BLaER1 treated with 17β-estradiol and CSF1 and Interleukin-3, amounts not matched to agents 10 nM and 100 nM (cell line): ENCODE measurements around the gene ZC3H11A.
"Not testable (repeated sequence)": the region's sequence is repeated elsewhere in the genome, so short reads cannot be mapped to it uniquely, and the experiment has no call there.

ENCODE experiments used
- H3K27ac ChIP-seq, 11 experiments: shearing (Covaris generic); formaldehyde crosslinking; 2 replicates each; pipeline ENCODE4 v1.8.1; 2022
- H3K27me3 ChIP-seq, 11 experiments: shearing (Covaris generic); formaldehyde crosslinking; 2 replicates each; pipeline ENCODE4 v1.8.1; 2022
- H3K36me3 ChIP-seq, 11 experiments: shearing (Covaris generic); formaldehyde crosslinking; 2 replicates each; pipeline ENCODE4 v1.8.1; 2022
- H3K4me1 ChIP-seq, 10 experiments: shearing (Covaris generic); formaldehyde crosslinking; 2 replicates each; pipeline ENCODE4 v1.8.1; 2022
- H3K4me2 ChIP-seq, 11 experiments: shearing (Covaris generic); formaldehyde crosslinking; 2 replicates each; pipeline ENCODE4 v1.8.1; 2022
- H3K4me3 ChIP-seq, 10 experiments: shearing (Covaris generic); formaldehyde crosslinking; 2 replicates each; pipeline ENCODE4 v1.8.1; 2022
- H3K9ac ChIP-seq, 11 experiments: shearing (Covaris generic); formaldehyde crosslinking; 2 replicates each; pipeline ENCODE4 v1.8.1; 2022
- H3K9me3 ChIP-seq, 11 experiments: shearing (Covaris generic); formaldehyde crosslinking; replicated peaks in 1 of 11; 2 replicates each; pipeline ENCODE4 v1.8.1; 2022
- H4K20me1 ChIP-seq, 11 experiments: shearing (Covaris generic); formaldehyde crosslinking; 2 replicates each; pipeline ENCODE4 v1.8.1; 2022
- Cebpa-rat ChIP-seq, 11 experiments: shearing (Covaris generic); IDR thresholded peaks; 2 replicates each; pipeline ENCODE4 v1.8.1; 2022

ZC3H11A gene

GRCh38 chr1:203776636-203777035, 18.8 kb upstream of the ZC3H11A start:
- Histone ChIP-seq H3K4me1 (peaks cover 0 to 13% (median 0%) of the 10 kb centered on the region in 10 experiments; a peak in 5 of 20 replicates), H4K20me1 (no peaks in the 10 kb centered on the region), H3K9ac (no peak overlapping the region), H3K4me2 (no peak overlapping the region), H3K27me3 (no peaks in the 10 kb centered on the region), H3K9me3 (no peaks in the 10 kb centered on the region), H3K27ac (no peak overlapping the region), H3K4me3 (no peak overlapping the region), H3K36me3 (peaks cover 0 to 45% (median 39%) of the 10 kb centered on the region in 11 experiments; a peak in 18 of 22 replicates)
- TF ChIP-seq Cebpa-rat (IDR thresholded peaks at IDR 0.05), result no peak

- Histone ChIP-seq H3K9ac (no peak overlapping the region), H3K4me3 (no peak overlapping the region), H3K36me3 (peaks cover 0 to 35% (median 30%) of the 10 kb centered on the region in 11 experiments; a peak in 18 of 22 replicates), H3K9me3 (no peaks in the 10 kb centered on the region), H3K27ac (no peak overlapping the region), H3K27me3 (no peaks in the 10 kb centered on the region), H3K4me1 (peaks cover 0 to 9% (median 0%) of the 10 kb centered on the region in 10 experiments; a peak in 2 of 20 replicates), H4K20me1 (no peaks in the 10 kb centered on the region), H3K4me2 (no peak overlapping the region)
- TF ChIP-seq Cebpa-rat (IDR thresholded peaks at IDR 0.05), result no peak
These were observed 17.8 kb upstream of the ZC3H11A start for GRCh38 chr1:203777596-203777995.

GRCh38 chr1:203778146-203778545, 17.3 kb upstream of the ZC3H11A start:
- Histone ChIP-seq H3K27ac (no peak overlapping the region), H3K36me3 (peaks cover 0 to 30% (median 24%) of the 10 kb centered on the region in 11 experiments; a peak in 18 of 22 replicates), H3K4me3 (no peak overlapping the region), H3K27me3 (no peaks in the 10 kb centered on the region), H3K4me1 (peaks cover 0 to 9% (median 0%) of the 10 kb centered on the region in 10 experiments; a peak in 2 of 20 replicates), H3K9ac (peak overlapping the region in 1 of 11 experiments; percentile 11; a peak in 1 of 22 replicates), H3K9me3 (no peaks in the 10 kb centered on the region), H3K4me2 (peak overlapping the region in 1 of 11 experiments; percentile 12; a peak in 1 of 22 replicates), H4K20me1 (no peaks in the 10 kb centered on the region)
- TF ChIP-seq Cebpa-rat (IDR thresholded peaks at IDR 0.05), result no peak

GRCh38 chr1:203778789-203779188, 16.6 kb upstream of the ZC3H11A start:
- Histone ChIP-seq H3K4me1 (peaks cover 0 to 9% (median 0%) of the 10 kb centered on the region in 10 experiments; a peak in 2 of 20 replicates), H3K4me2 (no peak overlapping the region), H4K20me1 (no peaks in the 10 kb centered on the region), H3K9ac (no peak overlapping the region), H3K27ac (no peak overlapping the region), H3K9me3 (no peaks in the 10 kb centered on the region), H3K27me3 (no peaks in the 10 kb centered on the region), H3K36me3 (peaks cover 0 to 24% (median 18%) of the 10 kb centered on the region in 11 experiments; a peak in 18 of 22 replicates), H3K4me3 (no peak overlapping the region)
- no peak for TF ChIP-seq Cebpa-rat (IDR thresholded peaks at IDR 0.05)

DNA sequence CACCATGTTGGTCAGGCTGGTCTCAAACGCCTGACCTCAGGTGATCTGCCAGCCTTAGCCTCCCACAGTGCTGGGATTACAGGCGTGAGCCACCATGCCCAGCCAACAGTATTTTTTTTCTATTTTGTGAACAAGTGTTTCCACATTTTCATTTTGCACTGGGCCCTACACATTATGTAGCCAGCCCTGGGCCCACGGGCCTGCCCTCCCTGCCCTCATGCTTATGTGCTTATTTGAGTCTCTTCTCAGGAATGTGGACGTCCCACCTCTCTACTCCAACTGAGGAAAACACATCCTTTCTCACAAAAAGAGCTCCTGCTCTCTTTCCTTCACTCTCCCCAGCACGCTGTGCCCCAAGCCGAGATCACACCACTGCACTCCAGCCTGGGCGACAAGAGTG, 13.5 kb upstream of the ZC3H11A start:
- Histone ChIP-seq H4K20me1 (no peaks in the 10 kb centered on the region), H3K4me3 (no peak overlapping the region), H3K27me3 (no peaks in the 10 kb centered on the region), H3K4me2 (no peak overlapping the region), H3K9ac (no peak overlapping the region), H3K4me1 (peaks cover 0 to 9% (median 0%) of the 10 kb centered on the region in 10 experiments; a peak in 2 of 20 replicates), H3K27ac (no peak overlapping the region), H3K9me3 (0 out of 22 replicates have a peak, but pooled peaks cover 0 to 4% (median 0%) of the 10 kb centered on the region in 11 experiments), H3K36me3 (no peaks in the 10 kb centered on the region)
- TF ChIP-seq Cebpa-rat (IDR thresholded peaks at IDR 0.05), result no peak

- 0 out of 22 replicates have a peak, but pooled peaks cover 0 to 4% (median 0%) of the 10 kb centered on the region in 11 experiments for H3K9me3 ChIP-seq
- no peaks in the 10 kb centered on the region for H4K20me1 ChIP-seq
- H3K4me2 ChIP-seq, result no peak overlapping the region
- H3K27ac ChIP-seq, result peak overlapping the region in 1 of 11 experiments; percentile 47; a peak in 1 of 22 replicates
- H3K4me3 ChIP-seq, result no peak overlapping the region
- no peak overlapping the region for H3K9ac ChIP-seq
- no peaks in the 10 kb centered on the region for H3K36me3 ChIP-seq
- TF ChIP-seq Cebpa-rat (IDR thresholded peaks at IDR 0.05), result no peak
- H3K4me1 ChIP-seq, result peaks cover 3 to 5% (median 4%) of the 10 kb centered on the region in 10 experiments; a peak in 18 of 20 replicates
- H3K27me3 ChIP-seq, result no peaks in the 10 kb centered on the region
These were observed 5.5 kb upstream of the ZC3H11A start for GRCh38 chr1:203789966-203790365.

- peaks cover 5 to 7% (median 6%) of the 10 kb centered on the region in 10 experiments; a peak in 18 of 20 replicates for H3K4me1 ChIP-seq
- TF ChIP-seq Cebpa-rat (IDR thresholded peaks at IDR 0.05), result no peak
- no peak overlapping the region for H3K9ac ChIP-seq
- H3K27ac ChIP-seq, result no peak overlapping the region
- H4K20me1 ChIP-seq, result peaks cover 0 to 3% (median 0%) of the 10 kb centered on the region in 11 experiments; a peak in 6 of 22 replicates
- H3K9me3 ChIP-seq, result no peaks in the 10 kb centered on the region
- H3K4me3 ChIP-seq, result no peak overlapping the region
- no peaks in the 10 kb centered on the region for H3K27me3 ChIP-seq
- H3K36me3 ChIP-seq, result no peaks in the 10 kb centered on the region
- H3K4me2 ChIP-seq, result no peak overlapping the region
These were observed 3.9 kb upstream of the ZC3H11A start for GRCh38 chr1:203791498-203791897.

DNA sequence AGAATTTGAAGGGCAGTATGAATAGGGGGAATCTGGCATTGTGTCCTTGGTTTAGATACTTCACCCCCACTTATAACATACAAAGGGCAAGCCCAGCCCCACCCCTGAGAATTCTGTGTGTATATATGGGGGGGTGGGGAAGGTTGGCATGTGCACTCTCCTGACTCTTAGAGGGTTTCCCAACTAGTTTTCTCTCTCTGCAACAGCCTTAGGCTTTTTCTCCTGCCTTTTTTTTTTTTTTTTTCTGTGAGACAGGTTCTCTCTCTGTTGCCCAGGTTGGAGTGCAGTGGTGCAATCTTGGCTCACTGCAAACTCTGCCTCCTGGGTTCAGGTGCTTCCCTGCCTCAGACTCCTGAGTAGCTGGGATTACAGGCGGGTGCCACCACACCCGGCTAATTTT, 2.9 kb upstream of the ZC3H11A start:
- H3K4me2 ChIP-seq, result no peak overlapping the region
- H4K20me1 ChIP-seq, result peaks cover 0 to 13% (median 9%) of the 10 kb centered on the region in 11 experiments; a peak in 14 of 22 replicates
- H3K4me3 ChIP-seq, result no peak overlapping the region
- H3K9ac ChIP-seq, result no peak overlapping the region
- H3K9me3 ChIP-seq, result peaks cover 0 to 7% (median 4%) of the 10 kb centered on the region in 11 experiments; a peak in 13 of 22 replicates
- H3K4me1 ChIP-seq, result peaks cover 12 to 17% (median 15%) of the 10 kb centered on the region in 10 experiments
- H3K27me3 ChIP-seq, result no peaks in the 10 kb centered on the region
- TF ChIP-seq Cebpa-rat (IDR thresholded peaks at IDR 0.05), result no peak
- H3K36me3 ChIP-seq, result peaks cover 5 to 9% (median 8%) of the 10 kb centered on the region in 11 experiments; a peak in 21 of 22 replicates
- H3K27ac ChIP-seq, result no peak overlapping the region

DNA sequence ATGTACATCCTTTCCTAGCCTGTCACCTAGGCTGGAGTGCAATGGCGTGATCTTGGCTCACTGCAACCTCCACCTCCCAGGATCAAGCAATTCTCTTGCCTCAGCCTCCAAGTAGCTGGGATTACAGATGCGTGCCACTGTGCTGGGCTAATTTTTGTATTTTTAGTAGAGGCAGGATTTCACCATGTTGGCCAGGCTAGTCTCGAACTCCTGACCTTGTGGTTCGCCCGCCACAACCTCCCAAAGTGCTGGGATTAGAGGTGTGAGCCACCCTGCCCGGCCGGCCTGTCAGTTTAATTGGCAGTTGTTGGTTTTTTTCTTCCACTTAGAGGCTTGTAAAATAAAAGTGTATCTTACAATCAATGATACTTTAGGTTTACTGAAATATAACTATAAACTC, 1.9 kb upstream of the ZC3H11A start:
- H3K4me1 ChIP-seq, result peaks cover 18 to 26% (median 24%) of the 10 kb centered on the region in 10 experiments
- peaks cover 0 to 17% (median 15%) of the 10 kb centered on the region in 11 experiments; a peak in 18 of 22 replicates for H3K9me3 ChIP-seq
- H3K4me2 ChIP-seq, H3K4me3 ChIP-seq, H3K9ac ChIP-seq, H3K27me3 ChIP-seq: not testable (repeated sequence)
- H4K20me1 ChIP-seq, result peaks cover 5 to 23% (median 19%) of the 10 kb centered on the region in 11 experiments; a peak in 16 of 22 replicates
- peaks cover 16 to 20% (median 18%) of the 10 kb centered on the region in 11 experiments for H3K36me3 ChIP-seq
- H3K27ac ChIP-seq, result peak overlapping the region in 1 of 11 experiments; percentile 93; a peak in 2 of 22 replicates
